LNCaP clone FGC (cell line): ENCODE results near the gene ENDOG.
"Not testable (repeated sequence)": the region's sequence is repeated elsewhere in the genome, so short reads cannot be mapped to it uniquely, and the experiment has no call there.

Experiments
- DNase-seq: peaks from one replicate; pipeline ENCODE4 v3.0.0-alpha.2; 2011; ENCODE audit warnings: low read depth
- H3K4me3 ChIP-seq: 2 replicates; pipeline ENCODE4 v1.5.1; 2011; ENCODE audit warnings: mild to moderate bottlenecking, low read depth, low read length, control low read depth
- TF ChIP-seq, protein P1 (sequence below): IDR thresholded peaks from 2 replicates; pipeline ENCODE4 v1.5.1; 2012; ENCODE audit warnings: mild to moderate bottlenecking; ENCODE audit not compliant: control insufficient read depth, insufficient read depth; ENCODE audit errors: extremely low read depth

Gene ENDOG

DNA sequence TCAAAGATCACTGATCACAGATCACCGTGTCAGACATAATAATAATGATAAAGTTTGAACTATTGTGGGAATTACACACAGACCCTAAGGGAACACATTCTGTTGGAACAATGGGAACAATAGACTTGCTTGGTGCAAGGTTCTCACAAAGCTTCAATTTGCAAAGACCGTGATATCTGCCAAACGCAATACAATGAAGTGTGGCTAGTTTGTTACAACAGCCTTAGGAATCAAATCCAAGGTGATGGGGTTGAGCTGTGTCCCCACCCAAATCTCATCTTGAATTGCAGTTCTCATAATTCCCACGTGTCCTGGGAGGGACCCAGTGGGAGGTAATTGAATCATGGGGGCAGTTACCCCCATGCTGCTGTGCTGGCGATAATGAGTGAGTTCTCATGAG, 42.6 kb downstream of the ENDOG start:
- TF ChIP-seq, protein P1, sequence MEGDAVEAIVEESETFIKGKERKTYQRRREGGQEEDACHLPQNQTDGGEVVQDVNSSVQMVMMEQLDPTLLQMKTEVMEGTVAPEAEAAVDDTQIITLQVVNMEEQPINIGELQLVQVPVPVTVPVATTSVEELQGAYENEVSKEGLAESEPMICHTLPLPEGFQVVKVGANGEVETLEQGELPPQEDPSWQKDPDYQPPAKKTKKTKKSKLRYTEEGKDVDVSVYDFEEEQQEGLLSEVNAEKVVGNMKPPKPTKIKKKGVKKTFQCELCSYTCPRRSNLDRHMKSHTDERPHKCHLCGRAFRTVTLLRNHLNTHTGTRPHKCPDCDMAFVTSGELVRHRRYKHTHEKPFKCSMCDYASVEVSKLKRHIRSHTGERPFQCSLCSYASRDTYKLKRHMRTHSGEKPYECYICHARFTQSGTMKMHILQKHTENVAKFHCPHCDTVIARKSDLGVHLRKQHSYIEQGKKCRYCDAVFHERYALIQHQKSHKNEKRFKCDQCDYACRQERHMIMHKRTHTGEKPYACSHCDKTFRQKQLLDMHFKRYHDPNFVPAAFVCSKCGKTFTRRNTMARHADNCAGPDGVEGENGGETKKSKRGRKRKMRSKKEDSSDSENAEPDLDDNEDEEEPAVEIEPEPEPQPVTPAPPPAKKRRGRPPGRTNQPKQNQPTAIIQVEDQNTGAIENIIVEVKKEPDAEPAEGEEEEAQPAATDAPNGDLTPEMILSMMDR: no peak
- no peak overlapping the region for H3K4me3 ChIP-seq
- DNase-seq: no peak

DNA sequence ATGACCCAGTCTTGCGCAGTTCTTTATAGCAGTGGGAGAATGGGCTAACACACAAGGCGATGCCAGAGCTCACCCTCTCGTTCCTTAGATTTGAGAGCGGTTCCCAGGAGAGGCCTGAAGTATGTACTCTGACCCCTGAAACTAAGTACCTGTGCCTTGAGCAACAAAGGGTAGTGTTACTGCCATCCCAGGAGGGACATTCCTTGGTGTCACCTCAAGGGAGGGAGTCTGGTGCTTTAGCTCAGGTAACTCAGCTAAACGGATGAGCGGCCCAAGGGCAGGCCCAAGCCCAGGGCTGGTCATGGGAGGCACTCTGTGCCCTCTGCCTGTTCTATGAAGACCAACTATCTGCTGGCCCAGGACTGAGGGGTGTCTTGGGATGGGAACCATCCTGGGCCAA, 43.2 kb downstream of the ENDOG start:
- TF ChIP-seq, protein P1: no peak

DNA sequence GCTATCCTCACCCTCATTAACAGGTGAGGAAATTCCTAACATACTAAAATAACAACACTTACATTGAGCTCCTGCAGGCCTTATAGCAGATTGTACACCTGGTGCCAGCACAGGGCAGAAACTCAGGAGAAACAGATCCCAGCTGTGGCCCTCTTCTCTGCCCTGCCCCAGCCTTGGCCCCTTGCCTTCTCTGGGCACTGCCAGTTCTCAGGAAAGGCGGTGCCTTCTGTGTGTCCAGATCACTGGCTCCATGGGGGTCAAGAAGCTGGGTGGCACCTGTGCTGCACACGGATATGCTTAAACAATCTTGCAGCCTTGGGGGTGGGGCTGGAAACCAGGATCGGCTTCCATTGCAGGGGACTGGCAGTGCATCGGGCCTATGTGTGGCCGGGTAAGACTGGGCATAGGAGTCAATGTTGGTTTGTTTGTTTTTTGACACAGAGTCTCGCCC, 44.1 kb downstream of the ENDOG start:
- no peak overlapping the region for H3K4me3 ChIP-seq
- TF ChIP-seq, protein P1: no peak
- DNase-seq: peak; percentile 93

More for the DNA sequence above, 43.2 kb downstream of the ENDOG start:
- no peak for DNase-seq
- H3K4me3 ChIP-seq: no peak overlapping the region

DNA sequence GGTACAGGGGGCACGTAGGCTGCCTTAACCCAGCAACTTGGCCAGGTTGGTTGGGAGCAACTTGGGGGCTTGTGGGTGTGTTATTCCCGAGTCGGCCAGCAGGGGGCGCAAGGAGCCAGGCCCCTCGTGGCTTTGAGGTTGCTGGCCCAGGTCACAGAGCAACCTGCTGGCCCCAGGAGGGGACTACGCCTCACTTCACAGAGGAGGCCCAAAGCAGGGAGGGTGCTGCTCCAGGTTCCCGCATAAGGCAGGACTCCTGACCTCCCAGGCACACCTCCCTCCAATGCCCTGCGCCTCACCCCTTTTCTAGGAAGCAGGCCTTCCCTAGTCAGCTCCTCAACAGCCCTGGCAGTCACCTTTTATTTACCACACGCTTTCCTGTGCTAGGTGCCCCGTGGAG, 45.3 kb downstream of the ENDOG start:
- no peak for DNase-seq
- H3K4me3 ChIP-seq: no peak overlapping the region
- TF ChIP-seq, protein P1: peak; percentile 74

DNA sequence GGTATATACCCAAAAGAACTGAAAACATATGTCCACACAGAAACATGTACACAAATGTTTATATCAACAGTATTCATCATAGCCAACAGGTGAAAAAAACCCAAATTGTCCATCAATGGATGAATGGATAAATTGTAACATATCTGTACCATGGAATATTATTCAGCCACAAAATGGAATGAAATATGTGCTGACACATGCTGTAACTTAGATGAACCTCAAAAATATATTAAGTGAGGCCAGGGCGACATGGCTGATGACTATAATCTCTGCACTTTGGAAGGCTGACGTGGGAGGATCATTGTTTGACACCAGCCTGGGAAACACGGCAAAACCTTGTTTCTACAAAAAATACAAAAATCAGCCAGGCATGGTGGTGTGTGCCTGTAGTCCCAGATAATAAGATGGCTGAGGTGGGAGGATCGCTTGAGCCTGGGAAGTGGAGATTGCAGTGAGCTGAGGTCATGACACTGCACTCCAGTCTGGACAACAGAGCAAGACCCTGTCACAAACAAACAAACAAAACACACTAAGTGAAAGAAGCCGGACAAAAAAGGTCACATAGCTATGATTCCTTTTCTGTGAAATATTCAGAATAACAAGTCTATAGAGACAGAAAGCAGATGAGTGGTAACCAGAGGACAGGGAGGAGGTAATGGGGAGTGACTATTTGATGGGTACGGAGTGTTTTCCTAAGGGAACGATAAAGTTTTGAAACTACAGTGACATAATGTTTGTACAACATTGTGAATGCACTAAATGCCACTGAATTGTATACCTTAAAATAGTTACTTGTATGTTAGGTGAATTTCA, 52.0 kb downstream of the ENDOG start:
- TF ChIP-seq, protein P1: no peak
- H3K4me3 ChIP-seq: no peak overlapping the region
- DNase-seq: no peak

DNA sequence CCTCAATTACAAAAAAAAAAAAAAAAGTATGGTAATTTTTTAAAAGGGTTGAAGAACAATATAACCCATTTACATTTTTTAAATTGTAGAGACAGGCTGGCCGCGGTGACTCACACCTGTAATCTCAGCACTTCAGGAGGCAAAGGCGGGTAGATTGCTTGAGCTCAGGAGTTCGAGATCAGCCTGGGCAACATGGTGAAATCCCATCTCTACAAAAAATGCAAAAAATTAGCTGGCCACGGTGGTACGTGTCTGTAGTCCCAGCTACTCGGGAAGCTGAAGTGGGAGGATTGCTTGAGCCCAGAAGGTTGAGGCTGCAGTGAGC, 52.6 kb downstream of the ENDOG start:
- DNase-seq, H3K4me3 ChIP-seq: not testable (repeated sequence)
